Measurements from ENCODE around the gene STARD8.

Gene STARD8

DNA sequence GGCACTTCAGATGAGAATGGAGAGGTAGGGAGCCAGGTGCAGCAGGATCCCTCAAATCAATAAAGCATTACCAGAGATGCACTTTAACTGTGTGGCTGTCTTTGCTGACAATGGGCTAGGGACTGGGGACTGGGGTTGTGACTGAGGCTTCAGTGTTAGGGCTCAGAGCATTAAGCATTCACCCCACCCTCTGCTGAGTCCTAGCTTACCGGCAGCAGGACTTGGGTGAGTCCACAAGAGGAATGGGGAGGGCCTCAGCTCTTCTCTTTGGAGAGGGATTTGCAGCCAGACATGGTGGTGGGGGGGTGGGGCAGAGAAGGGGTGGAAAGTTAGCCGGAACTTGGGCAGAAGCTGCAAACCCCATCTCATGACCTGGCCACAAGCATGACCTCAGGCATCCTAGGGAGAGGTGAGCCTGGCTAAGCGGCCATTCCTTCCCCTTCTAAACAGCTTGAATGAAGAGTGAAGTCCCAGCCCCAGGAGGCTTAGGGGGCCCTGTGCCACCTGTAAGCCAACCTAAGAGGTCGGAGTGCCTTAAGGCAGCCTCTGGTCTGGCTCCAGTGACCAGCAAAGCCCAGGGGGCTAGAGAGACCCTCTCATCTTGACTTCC is 78.4 kb downstream of the STARD8 start:
- H3K9me3 ChIP-seq, result no peaks in the 10 kb centered on the region
- H3K4me1 ChIP-seq, result no peaks in the 10 kb centered on the region
- no peaks in the 10 kb centered on the region for H3K36me3 ChIP-seq
- H3K27me3 ChIP-seq, result no peaks in the 10 kb centered on the region
- no peak overlapping the region for H3K4me3 ChIP-seq (ENCODE audit: low read depth, low read length)
- no peak for DNase-seq
- TF ChIP-seq, protein P1, sequence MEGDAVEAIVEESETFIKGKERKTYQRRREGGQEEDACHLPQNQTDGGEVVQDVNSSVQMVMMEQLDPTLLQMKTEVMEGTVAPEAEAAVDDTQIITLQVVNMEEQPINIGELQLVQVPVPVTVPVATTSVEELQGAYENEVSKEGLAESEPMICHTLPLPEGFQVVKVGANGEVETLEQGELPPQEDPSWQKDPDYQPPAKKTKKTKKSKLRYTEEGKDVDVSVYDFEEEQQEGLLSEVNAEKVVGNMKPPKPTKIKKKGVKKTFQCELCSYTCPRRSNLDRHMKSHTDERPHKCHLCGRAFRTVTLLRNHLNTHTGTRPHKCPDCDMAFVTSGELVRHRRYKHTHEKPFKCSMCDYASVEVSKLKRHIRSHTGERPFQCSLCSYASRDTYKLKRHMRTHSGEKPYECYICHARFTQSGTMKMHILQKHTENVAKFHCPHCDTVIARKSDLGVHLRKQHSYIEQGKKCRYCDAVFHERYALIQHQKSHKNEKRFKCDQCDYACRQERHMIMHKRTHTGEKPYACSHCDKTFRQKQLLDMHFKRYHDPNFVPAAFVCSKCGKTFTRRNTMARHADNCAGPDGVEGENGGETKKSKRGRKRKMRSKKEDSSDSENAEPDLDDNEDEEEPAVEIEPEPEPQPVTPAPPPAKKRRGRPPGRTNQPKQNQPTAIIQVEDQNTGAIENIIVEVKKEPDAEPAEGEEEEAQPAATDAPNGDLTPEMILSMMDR (IDR thresholded peaks at IDR 0.05; ENCODE audit: low read depth, low read length), result no peak

DNA sequence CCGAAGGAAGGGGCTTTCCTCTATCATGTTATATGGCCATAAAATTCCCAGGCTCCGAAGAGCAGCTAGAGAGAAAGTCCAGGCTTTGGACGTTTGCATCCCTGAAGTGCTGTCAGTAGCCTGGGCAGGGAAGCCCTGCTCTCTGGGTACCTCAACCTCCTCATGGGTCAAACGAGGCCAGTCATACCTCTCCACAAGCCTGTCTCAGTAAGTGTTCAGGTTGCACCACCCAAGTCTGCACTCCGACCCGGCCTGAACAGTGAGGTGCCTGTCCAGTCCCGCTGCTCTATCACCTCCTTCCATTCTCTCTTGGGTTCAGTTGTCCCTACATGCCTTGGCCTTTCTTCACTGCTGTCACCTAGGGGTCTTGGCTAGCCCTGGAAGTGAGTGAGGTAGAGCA is 78.9 kb downstream of the STARD8 start:
- no peaks in the 10 kb centered on the region for H3K9me3 ChIP-seq

DNA sequence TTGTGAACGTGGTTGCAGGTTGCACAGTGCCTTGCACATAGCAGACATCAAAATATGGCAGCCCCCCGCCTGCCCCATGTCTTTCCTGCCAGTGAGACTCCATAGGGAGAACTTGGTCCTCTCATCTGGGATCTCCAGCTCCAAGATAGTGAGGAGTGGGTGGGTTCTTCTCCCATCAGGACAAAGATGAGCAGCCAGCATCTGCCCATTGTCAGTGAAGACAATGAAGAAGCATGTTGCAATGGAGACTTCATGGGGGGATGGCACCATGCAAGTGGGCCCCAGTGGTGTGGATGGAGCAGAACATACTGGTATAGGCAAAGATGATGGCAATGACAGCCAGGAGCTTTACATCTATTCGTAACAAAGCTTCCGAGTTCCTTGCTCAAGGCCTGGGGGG is 80.2 kb downstream of the STARD8 start:
- Histone ChIP-seq H3K27me3 (no peaks in the 10 kb centered on the region), H3K36me3 (no peaks in the 10 kb centered on the region), H3K4me3 (ENCODE audit: low read depth, low read length) (no peak overlapping the region), H3K9me3 (no peaks in the 10 kb centered on the region), H3K4me1 (no peaks in the 10 kb centered on the region)
- TF ChIP-seq, protein P1 (IDR thresholded peaks at IDR 0.05; ENCODE audit: low read depth, low read length), result no peak
- no peak for DNase-seq

More for the DNA sequence above, 78.9 kb downstream of the STARD8 start:
- TF ChIP-seq, protein P1 (IDR thresholded peaks at IDR 0.05; ENCODE audit: low read depth, low read length), result no peak
- Histone ChIP-seq H3K27me3 (no peaks in the 10 kb centered on the region), H3K4me1 (no peaks in the 10 kb centered on the region), H3K36me3 (no peaks in the 10 kb centered on the region), H3K4me3 (ENCODE audit: low read depth, low read length) (no peak overlapping the region)
- no peak for DNase-seq

DNA sequence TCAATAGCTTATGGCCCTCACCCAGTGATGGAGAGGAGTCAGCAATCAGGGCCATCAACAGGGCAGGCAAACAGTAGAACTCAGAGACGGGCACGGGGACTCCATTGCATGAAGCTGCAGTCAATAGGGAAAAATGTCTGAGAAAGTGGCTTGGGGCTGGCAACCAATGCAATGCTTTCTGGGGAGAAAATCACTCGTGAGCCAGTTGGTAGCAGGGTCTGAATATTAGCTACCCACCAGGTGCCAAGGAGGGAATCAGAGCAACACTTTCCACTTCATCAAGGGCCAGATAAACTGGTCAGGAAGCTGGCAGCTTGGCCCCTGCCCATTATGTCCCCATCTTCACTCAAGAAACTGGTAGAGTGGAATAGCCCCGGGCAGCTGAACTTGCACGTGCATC is 80.7 kb downstream of the STARD8 start:
- TF ChIP-seq, protein P1 (IDR thresholded peaks at IDR 0.05; ENCODE audit: low read depth, low read length), result no peak
- Histone ChIP-seq H3K4me3 (ENCODE audit: low read depth, low read length) (no peak overlapping the region), H3K36me3 (no peaks in the 10 kb centered on the region), H3K9me3 (no peaks in the 10 kb centered on the region), H3K4me1 (no peaks in the 10 kb centered on the region), H3K27me3 (no peaks in the 10 kb centered on the region)
- no peak for DNase-seq

DNA sequence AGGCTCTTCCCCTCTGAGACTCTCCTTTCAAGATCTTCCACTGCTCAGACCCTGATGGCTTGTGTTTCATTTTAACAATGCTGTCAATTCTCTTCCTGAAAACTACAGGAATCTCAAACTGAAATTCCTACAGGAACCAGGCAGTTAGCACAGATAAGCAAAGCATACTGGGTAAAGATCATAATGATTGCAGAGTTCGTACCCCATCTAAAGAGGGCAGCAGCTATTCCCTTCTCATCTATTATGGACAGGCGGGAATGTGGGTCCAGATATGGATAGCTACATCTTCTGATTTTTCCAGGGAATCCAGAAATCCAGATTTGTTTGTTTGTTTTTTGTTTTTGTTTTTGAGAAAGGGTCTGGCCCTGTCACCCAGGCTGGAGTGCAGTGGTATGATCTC is 83.8 kb downstream of the STARD8 start:
- no peaks in the 10 kb centered on the region for H3K4me1 ChIP-seq
- TF ChIP-seq, protein P1 (IDR thresholded peaks at IDR 0.05; ENCODE audit: low read depth, low read length), result no peak

DNA sequence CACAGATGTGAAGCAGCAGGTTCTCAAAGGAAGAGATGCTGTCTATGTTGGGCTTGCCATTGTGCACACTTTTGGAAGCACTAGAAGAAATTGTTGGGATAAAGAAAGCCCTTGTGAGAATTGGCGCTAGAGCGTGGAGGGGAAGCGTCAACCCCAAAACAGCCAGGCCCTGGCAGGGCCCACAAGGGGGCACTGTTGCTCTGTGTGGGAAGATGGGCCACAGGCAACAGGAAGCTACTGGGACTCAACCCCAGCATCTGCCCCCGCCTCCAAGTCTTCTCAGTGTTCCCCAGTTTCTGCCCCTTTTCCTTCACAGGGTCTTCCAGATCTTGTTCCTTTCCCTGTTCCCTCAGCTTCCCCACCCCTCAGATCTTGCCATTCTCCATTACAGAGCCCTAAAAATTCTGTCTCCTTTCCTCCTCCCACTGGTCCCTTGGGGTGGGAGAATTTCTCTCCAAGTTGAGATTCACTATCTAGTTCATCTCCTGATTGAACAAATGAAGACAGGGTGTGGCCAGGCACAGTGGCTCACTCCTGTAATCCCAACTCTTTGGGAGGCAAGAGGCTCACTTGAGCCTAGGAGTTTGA is 85.5 kb downstream of the STARD8 start:
- Histone ChIP-seq H3K4me3 (ENCODE audit: low read depth, low read length) (no peak overlapping the region), H3K36me3 (no peaks in the 10 kb centered on the region), H3K4me1 (no peaks in the 10 kb centered on the region), H3K9me3 (no peaks in the 10 kb centered on the region), H3K27me3 (no peaks in the 10 kb centered on the region)
- TF ChIP-seq, protein P1 (IDR thresholded peaks at IDR 0.05; ENCODE audit: low read depth, low read length), result peak; percentile 79
- peak; percentile 70 for DNase-seq

More for the DNA sequence above, 83.8 kb downstream of the STARD8 start:
- no peaks in the 10 kb centered on the region for H3K9me3 ChIP-seq
- no peaks in the 10 kb centered on the region for H3K27me3 ChIP-seq
- DNase-seq, result no peak
- no peaks in the 10 kb centered on the region for H3K36me3 ChIP-seq
- no peak overlapping the region for H3K4me3 ChIP-seq (ENCODE audit: low read depth, low read length)
